ENCODE results near the gene NEAT1.
"Not testable (repeated sequence)": the region's sequence is repeated elsewhere in the genome, so short reads cannot be mapped to it uniquely, and the experiment has no call there.

NEAT1 gene

GRCh38 chr11:65438257-65439151 is 15.9 kb downstream of the NEAT1 start:
- peak; percentile 7 for DNase-seq
- in situ Hi-C loops (cut with HindIII; ENCODE audit: low pct_ligation_motif_present, low pct_unique_long_range_greater_than_20kb, low sequenced_read_pairs): no loop called here

DNA sequence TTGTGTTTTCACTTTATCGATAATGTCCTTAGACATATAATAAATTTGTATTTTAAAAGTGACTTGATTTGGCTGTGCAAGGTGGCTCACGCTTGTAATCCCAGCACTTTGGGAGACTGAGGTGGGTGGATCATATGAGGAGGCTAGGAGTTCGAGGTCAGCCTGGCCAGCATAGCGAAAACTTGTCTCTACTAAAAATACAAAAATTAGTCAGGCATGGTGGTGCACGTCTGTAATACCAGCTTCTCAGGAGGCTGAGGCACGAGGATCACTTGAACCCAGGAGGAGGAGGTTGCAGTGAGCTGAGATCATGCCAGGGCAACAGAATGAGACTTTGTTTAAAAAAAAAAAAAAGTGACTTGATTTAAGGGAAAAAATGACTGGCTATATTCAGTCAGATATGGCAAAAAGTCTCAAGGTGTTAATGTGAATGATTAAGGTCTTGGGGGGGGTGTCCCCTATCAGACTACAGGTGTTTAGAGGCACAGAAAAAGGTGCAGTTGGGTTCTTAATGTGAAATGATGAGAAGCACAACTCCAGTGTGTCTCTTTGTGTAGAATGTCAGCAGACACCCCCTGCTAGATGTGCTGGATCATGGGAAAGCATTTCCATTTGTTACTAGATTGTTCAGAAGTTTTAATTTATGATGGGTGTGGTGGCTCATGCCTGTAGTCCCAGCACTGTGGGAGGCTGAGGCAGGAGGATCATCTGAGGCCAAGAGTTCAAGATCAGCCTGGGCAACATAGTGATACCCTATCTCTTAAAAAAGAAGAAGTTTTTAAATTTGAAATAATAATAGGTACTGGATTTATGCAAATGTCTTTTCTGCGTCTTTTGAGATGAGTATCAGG is 17.0 kb downstream of the NEAT1 start:
- in situ Hi-C loops (cut with HindIII; ENCODE audit: low pct_ligation_motif_present, low pct_unique_long_range_greater_than_20kb, low sequenced_read_pairs): no loop called here
- no peak for DNase-seq

- in situ Hi-C loops (cut with HindIII; ENCODE audit: low pct_ligation_motif_present, low pct_unique_long_range_greater_than_20kb, low sequenced_read_pairs): no loop called here
- peak; percentile 21 for DNase-seq
These were observed 18.4 kb downstream of the NEAT1 start for GRCh38 chr11:65440831-65441499.

DNA sequence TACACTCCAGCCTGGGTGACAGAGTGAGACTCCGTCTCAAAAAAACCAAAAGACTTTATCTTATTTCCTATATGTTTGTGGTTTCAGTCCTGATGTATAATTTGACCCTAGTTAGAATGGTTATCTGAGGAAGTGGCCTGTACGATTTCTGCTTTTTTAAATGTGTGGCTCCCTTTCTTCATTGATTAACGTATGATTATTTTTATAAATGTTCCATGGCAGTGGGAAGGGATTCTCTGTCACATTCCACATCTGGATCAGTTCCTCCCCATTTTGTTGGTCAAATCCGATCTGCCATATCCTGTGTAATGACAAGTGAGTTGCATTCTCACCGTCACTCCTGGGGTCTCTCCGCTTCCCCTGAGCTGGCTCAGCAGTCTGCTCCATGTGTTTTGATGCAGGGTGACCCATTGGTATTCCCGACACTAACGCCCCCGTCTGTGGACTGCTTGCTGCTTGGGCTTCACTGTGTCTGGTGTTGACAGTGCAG is 20.3 kb downstream of the NEAT1 start:
- DNase-seq: no peak
- in situ Hi-C loops (cut with HindIII; ENCODE audit: low pct_ligation_motif_present, low pct_unique_long_range_greater_than_20kb, low sequenced_read_pairs): no loop called here

- in situ Hi-C loops (cut with HindIII; ENCODE audit: low pct_ligation_motif_present, low pct_unique_long_range_greater_than_20kb, low sequenced_read_pairs): no loop called here
- peak; percentile 9 for DNase-seq
These were observed 21.9 kb downstream of the NEAT1 start for GRCh38 chr11:65444314-65445051.

DNA sequence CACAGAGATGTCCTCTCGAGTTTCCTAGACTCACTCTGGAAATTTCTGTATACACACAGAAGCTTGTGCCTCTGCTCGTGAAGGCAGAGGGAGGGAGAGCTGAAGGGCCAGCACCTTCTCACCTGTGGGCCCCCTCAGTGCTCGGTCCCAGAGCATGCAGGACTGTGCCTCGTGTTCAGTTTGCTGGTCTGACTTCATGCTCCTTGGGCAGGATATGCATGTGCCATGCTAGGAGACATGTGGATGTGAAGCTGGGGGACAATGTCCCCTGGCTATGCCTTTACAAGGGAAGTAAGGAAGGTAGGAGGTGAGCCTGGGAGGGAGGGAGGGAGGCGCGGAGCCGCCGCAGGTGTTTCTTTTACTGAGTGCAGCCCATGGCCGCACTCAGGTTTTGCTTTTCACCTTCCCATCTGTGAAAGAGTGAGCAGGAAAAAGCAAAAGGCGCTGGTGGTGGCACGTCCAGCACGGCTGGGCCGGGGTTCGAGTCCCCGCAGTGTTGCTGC is 22.6 kb downstream of the NEAT1 start:
- peak; percentile 16 for DNase-seq
- in situ Hi-C loops (cut with HindIII; ENCODE audit: low pct_ligation_motif_present, low pct_unique_long_range_greater_than_20kb, low sequenced_read_pairs): no loop called here

- DNase-seq: peak; percentile 24
- in situ Hi-C loops (cut with HindIII; ENCODE audit: low pct_ligation_motif_present, low pct_unique_long_range_greater_than_20kb, low sequenced_read_pairs): no loop called here
These were observed 23.2 kb downstream of the NEAT1 start for GRCh38 chr11:65445604-65446445.

- DNase-seq: peak; percentile 18
- in situ Hi-C loops (cut with HindIII; ENCODE audit: low pct_ligation_motif_present, low pct_unique_long_range_greater_than_20kb, low sequenced_read_pairs): no loop called here
These were observed 24.1 kb downstream of the NEAT1 start for GRCh38 chr11:65446446-65447277.

DNA sequence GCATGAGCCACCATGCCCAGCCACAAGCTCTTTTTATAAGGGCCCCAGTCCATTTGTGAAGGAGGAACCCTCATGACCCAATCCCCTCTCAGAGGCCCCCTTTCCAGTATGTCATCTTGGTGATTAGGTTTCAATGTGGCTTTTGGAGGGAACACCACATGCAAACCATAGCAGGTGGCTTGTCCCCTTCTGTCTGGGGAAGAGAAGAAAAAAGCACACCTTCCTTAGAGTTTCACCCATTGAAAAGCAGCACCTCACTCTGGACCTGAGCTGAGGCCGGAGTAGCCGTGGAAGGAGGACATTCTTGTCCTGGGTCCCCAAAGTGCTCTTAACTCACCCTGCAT is 25.4 kb downstream of the NEAT1 start:
- DNase-seq: peak; percentile 10

GRCh38 chr11:65448418-65449105 is 26.0 kb downstream of the NEAT1 start:
- in situ Hi-C loops (cut with HindIII; ENCODE audit: low pct_ligation_motif_present, low pct_unique_long_range_greater_than_20kb, low sequenced_read_pairs): no loop called here
- DNase-seq: peak; percentile 43

More for the DNA sequence above, 25.4 kb downstream of the NEAT1 start:
- in situ Hi-C loops (cut with HindIII; ENCODE audit: low pct_ligation_motif_present, low pct_unique_long_range_greater_than_20kb, low sequenced_read_pairs): no loop called here

GRCh38 chr11:65451301-65451700 is 28.7 kb downstream of the NEAT1 start:
- in situ Hi-C loops (cut with HindIII; ENCODE audit: low pct_ligation_motif_present, low pct_unique_long_range_greater_than_20kb, low sequenced_read_pairs); DNase-seq: not testable (repeated sequence)

DNA sequence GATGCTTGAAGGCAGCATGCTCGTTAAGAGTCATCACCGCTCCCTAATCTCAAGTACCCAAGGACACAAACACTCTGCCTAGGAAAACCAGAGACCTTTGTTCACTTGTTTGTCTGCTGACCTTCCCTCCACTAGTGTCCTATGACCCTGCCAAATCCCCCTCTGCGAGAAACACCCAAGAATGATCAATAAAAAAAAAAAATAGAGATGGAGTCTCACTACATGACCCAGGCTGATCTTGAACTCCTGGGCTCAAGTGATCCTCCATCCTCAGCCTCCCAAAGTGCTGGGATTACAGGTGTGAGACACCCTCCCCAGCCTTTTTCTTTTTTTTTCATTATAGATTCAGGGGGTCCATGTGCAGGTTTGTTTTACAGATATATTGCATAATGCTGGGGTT is 29.7 kb downstream of the NEAT1 start:
- in situ Hi-C loops (cut with HindIII; ENCODE audit: low pct_ligation_motif_present, low pct_unique_long_range_greater_than_20kb, low sequenced_read_pairs): not testable (repeated sequence)

DNA sequence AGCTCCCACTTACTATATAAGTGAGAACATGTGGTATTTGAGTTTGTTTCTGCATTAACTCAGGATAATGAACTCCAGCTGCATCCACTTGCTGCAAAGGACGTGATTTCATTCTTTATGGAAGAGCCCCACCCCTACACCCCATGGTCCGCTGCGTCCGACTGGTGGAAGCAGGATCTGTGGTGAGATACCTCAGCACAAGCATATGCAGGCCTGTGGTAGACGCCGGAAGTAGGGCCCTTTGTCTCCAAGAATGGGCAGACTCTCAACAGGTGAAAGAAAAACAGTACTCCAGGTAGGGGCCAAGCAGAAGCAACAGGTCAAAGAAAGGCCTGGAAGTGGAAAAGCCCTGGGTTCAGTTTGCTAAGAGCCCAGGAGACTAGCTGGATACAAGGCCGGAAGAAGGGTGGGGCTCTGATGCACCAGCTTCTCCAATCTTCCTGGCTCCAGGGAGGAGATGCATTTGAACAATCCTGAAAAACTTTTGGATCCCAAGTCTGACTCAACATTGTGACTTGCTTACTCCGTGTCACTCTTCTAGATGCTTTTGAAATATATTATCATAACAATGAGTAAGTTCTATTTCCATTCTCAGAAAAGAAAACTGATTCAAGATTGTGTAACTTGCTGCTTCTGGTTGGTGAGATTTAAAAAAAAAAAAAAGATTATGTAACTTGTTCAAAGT is 30.4 kb downstream of the NEAT1 start:
- in situ Hi-C loops (cut with HindIII; ENCODE audit: low pct_ligation_motif_present, low pct_unique_long_range_greater_than_20kb, low sequenced_read_pairs): no loop called here
- DNase-seq: no peak

More for the DNA sequence above, 29.7 kb downstream of the NEAT1 start:
- DNase-seq: not testable (repeated sequence)

DNA sequence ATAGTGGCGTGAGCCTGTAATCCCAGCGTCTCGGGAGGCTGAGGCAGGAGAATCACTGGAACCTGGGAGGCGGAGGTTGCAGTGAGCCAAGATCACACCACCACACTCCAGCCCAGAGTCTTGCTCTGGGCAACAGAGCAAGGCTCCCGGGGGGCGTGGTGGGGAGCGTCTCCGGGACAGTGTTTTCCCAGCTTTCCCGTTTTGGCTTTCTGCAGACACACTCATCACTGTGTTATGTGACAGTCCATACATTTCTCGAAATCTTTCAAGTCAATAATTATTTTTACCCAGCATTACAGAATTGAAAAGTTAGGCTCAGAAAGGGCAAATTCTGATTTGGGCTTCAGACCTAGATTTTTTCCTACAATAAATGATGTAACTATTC is 31.7 kb downstream of the NEAT1 start:
- in situ Hi-C loops (cut with HindIII; ENCODE audit: low pct_ligation_motif_present, low pct_unique_long_range_greater_than_20kb, low sequenced_read_pairs): no loop called here
- peak; percentile 20 for DNase-seq

DNA sequence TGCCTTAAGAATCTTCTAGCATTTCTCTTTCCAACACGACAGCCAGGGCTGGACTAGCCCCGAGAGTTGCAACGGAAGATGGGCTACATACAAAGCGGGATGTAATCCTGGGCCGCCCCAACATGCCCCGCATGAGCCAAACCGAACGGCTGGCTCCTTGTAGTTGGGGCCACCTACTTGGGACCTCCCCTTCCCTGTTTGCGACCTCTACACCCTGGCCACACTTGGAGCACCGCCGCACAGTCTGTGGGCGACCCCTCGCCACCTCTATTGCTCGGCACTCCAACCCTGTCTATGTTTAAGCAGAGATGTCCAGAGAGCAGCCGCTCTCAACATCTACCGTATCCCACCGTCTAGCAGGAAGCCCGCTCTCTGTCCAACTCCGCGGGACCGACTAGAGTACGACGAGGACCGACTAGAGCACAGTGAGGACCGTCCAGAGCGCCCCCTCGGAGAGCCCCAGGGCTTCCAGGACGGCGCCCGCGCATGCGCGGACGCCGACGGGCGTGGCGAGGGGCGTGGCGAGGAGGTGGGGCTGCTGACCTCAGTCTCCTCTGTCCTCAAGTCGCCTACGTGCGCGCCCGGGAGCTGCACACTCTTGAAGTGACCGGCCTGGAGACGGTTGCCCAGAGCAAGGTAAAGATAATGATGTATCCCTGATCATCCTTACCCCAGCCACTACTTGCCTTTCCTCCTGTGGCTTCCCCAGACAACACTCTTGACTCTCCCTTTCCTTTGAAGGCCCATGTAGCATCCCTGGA is 32.3 kb downstream of the NEAT1 start:
- DNase-seq: peak; percentile 83
- in situ Hi-C loops (cut with HindIII; ENCODE audit: low pct_ligation_motif_present, low pct_unique_long_range_greater_than_20kb, low sequenced_read_pairs): no loop called here
